HepG2 (cell line): ENCODE results near the gene POPDC2. TPM values are rescaled to one million over a fixed set of nuclear protein-coding genes. Genes with fewer than 3 reads are reported as not detected.

Source experiments
- EED ChIP-seq: sonication (generic); formaldehyde crosslinking; IDR thresholded peaks from 2 replicates; pipeline ENCODE4 v1.5.0; 2020; ENCODE audit warnings: mild to moderate bottlenecking, missing genetic modification reagents
- ESRRA ChIP-seq: sonication (generic); formaldehyde crosslinking; IDR thresholded peaks from 2 replicates; pipeline ENCODE4 v1.5.1; 2020; ENCODE audit warnings: mild to moderate bottlenecking, low read depth, missing genetic modification reagents
- FIP1L1 ChIP-seq: fragments of 200-400 bp; formaldehyde crosslinking; IDR thresholded peaks from 2 replicates; pipeline ENCODE4 v1.6.1; 2018; ENCODE audit warnings: low read depth, mild to moderate bottlenecking, low read length, moderate library complexity, borderline replicate concordance; ENCODE audit not compliant: insufficient read depth
- MYNN ChIP-seq: sonication (generic); formaldehyde crosslinking; IDR thresholded peaks from 2 replicates; pipeline ENCODE4 v1.4.0; 2020; ENCODE audit warnings: mild to moderate bottlenecking, low read depth, missing genetic modification reagents
- SAP130 ChIP-seq: IDR thresholded peaks from 2 replicates; pipeline ENCODE4 v1.6.1; 2016; ENCODE audit warnings: low read depth
- TEAD3 ChIP-seq: optimal IDR thresholded peaks from 2 replicates; pipeline ENCODE3; 2016; ENCODE audit warnings: borderline replicate concordance
- ZNF367 ChIP-seq: sonication (generic); formaldehyde crosslinking; IDR thresholded peaks from 2 replicates; pipeline ENCODE4 v1.4.0; 2020; ENCODE audit warnings: missing genetic modification reagents, borderline replicate concordance
- ZNF598 ChIP-seq: sonication (generic); formaldehyde crosslinking; IDR thresholded peaks from 2 replicates; pipeline ENCODE4 v1.5.1; 2020; ENCODE audit warnings: mild to moderate bottlenecking, missing genetic modification reagents, borderline replicate concordance
- ZNF772 ChIP-seq: sonication (generic); formaldehyde crosslinking; IDR thresholded peaks from 2 replicates; pipeline ENCODE4 v1.5.0; 2020; ENCODE audit warnings: mild to moderate bottlenecking, missing genetic modification reagents
- ZNF788 ChIP-seq: sonication (generic); formaldehyde crosslinking; IDR thresholded peaks from 2 replicates; pipeline ENCODE4 v1.5.0; 2020; ENCODE audit warnings: mild to moderate bottlenecking, missing genetic modification reagents, borderline replicate concordance
- ZSCAN22 ChIP-seq: sonication (generic); formaldehyde crosslinking; IDR thresholded peaks from 2 replicates; pipeline ENCODE4 v1.4.0; 2020; ENCODE audit warnings: mild to moderate bottlenecking, missing genetic modification reagents
- polyA plus RNA-seq, 8 experiments: library from polyadenylated mRNA; depleted of rRNA in 3 of 8; stranded (reverse) in 7 of 8; unstranded in 1 of 8; fragments of >200 nt; fragmentation: Illumina TruSeq in 4 of 8; extraction: Trizol in 4 of 8; gene quantifications; 2 replicates each; pipeline versions ENCODE4 v1.2.1 to v1.2.3, GENCODE V29; 2011 to 2016; ENCODE audit warnings: low read depth in 4 of 8, missing spikeins in 1 of 8, mixed read lengths in 1 of 8; ENCODE audit not compliant: insufficient read depth in 1 of 8
- total RNA-seq, 5 experiments: library from RNA; depleted of rRNA; stranded (reverse); fragments of >200 nt; fragmentation: Illumina TruSeq; extraction: Trizol; gene quantifications; 2 replicates each; pipeline ENCODE4 v1.2.3, GENCODE V29; 2016; ENCODE audit warnings: low read depth in 1 of 5
- TF ChIP-seq, protein P1 (sequence below): sonication (generic); formaldehyde crosslinking; IDR thresholded peaks from 2 replicates; pipeline ENCODE4 v1.8.1; 2023; ENCODE audit warnings: missing genetic modification reagents, mild to moderate bottlenecking, borderline replicate concordance
- TF ChIP-seq, protein P2 (sequence below): sonication (generic); formaldehyde crosslinking; IDR thresholded peaks from 2 replicates; pipeline ENCODE4 v1.5.0; 2020; ENCODE audit warnings: missing genetic modification reagents
- TF ChIP-seq, protein P3 (sequence below): sonication (generic); formaldehyde crosslinking; IDR thresholded peaks from 2 replicates; pipeline ENCODE4 v1.4.0; 2020; ENCODE audit warnings: missing genetic modification reagents, borderline replicate concordance
- TF ChIP-seq, protein P4 (sequence below): IDR thresholded peaks from 2 replicates; pipeline ENCODE4 v1.6.1; 2018; ENCODE audit warnings: missing genetic modification reagents, mild to moderate bottlenecking, missing compliant biosample characterization
- TF ChIP-seq, protein P5 (sequence below): sonication (generic); formaldehyde crosslinking; IDR thresholded peaks from 2 replicates; pipeline ENCODE4 v1.4.0; 2020; ENCODE audit warnings: missing genetic modification reagents

POPDC2 gene
- total and polyA plus RNA-seq, 2 of the 13 experiments (the other 11 are each of a cell fraction or from before 2014, with no cell fraction given): 0.18 to 0.58 TPM

DNA sequence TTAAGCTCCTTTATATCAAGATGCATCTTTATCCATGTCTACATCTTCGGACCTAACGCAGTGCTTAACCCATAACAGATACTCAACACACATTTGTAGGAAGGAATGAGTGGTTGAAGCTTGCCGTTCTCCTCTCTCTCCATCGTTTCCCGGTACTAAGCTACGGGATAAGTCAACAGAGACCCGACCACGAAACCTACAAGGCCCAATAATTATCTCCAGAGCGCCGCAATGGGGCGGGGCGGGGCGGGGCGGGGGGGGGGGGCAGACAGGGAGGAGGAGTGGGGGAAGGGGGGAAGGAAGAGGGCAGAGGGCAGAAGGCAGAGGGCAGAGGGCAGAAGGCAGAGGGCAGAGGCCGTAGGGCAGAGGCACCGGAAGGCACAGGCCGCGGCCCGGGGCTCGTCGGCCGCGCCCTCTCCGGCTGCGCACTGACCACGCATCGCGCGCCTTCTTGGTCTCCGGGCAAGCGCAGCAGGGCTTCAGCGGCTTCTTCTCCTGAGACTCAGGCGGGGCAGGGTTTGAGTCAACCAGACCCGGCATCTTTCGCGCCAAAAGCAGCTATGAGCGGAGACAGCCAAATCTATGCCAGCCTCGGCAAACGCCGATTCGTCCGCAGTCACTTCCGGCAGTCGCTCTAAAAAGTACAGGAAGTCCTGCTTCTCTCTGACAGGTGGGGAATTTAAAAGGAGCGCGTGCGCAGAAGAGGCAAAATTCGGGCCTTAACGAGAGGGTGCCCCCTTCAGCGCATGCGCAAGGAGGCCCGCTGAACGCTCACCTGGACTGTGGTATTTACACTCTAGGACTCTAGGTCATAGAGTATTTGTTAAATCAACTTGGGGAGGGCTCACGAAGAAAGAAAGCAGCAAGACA lies 16.6 kb upstream of the POPDC2 start, which contains the start of gene COX17 (continued):
- TF ChIP-seq, protein P1, sequence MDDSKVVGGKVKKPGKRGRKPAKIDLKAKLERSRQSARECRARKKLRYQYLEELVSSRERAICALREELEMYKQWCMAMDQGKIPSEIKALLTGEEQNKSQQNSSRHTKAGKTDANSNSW (CRISPR knock-in tag): peak; percentile 24; the same call in 1 of the 2 replicates
- TF ChIP-seq, protein P2, sequence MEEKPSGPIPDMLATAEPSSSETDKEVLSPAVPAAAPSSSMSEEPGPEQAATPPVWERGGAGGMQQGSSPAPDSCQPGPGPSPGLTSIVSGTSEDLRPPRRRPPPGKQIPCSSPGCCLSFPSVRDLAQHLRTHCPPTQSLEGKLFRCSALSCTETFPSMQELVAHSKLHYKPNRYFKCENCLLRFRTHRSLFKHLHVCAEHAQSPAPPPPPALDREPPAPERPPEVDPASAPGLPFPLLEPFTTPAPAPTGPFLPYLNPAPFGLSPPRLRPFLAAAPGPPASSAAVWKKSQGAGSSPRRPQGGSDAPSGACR (CRISPR knock-in tag): peak; percentile 58; the same call in 1 of the 2 replicates
- TF ChIP-seq ZNF598 (CRISPR knock-in tag) (peak; percentile 38; the same call in 1 of the 2 replicates), TEAD3 (CRISPR knock-in tag) (peak; percentile 72), SAP130 (CRISPR knock-in tag) (peak; percentile 95), ZNF367 (CRISPR knock-in tag) (peak; percentile 14; the same call in 1 of the 2 replicates), ZNF772 (CRISPR knock-in tag) (peak; percentile 90), ESRRA (peak; percentile 29; the same call in 1 of the 2 replicates), MYNN (no peak), EED (CRISPR knock-in tag) (peak; percentile 66; the same call in 1 of the 2 replicates), FIP1L1 (no peak), ZNF788 (CRISPR knock-in tag) (peak; percentile 94), ZSCAN22 (CRISPR knock-in tag) (no peak)
- TF ChIP-seq, protein P3, sequence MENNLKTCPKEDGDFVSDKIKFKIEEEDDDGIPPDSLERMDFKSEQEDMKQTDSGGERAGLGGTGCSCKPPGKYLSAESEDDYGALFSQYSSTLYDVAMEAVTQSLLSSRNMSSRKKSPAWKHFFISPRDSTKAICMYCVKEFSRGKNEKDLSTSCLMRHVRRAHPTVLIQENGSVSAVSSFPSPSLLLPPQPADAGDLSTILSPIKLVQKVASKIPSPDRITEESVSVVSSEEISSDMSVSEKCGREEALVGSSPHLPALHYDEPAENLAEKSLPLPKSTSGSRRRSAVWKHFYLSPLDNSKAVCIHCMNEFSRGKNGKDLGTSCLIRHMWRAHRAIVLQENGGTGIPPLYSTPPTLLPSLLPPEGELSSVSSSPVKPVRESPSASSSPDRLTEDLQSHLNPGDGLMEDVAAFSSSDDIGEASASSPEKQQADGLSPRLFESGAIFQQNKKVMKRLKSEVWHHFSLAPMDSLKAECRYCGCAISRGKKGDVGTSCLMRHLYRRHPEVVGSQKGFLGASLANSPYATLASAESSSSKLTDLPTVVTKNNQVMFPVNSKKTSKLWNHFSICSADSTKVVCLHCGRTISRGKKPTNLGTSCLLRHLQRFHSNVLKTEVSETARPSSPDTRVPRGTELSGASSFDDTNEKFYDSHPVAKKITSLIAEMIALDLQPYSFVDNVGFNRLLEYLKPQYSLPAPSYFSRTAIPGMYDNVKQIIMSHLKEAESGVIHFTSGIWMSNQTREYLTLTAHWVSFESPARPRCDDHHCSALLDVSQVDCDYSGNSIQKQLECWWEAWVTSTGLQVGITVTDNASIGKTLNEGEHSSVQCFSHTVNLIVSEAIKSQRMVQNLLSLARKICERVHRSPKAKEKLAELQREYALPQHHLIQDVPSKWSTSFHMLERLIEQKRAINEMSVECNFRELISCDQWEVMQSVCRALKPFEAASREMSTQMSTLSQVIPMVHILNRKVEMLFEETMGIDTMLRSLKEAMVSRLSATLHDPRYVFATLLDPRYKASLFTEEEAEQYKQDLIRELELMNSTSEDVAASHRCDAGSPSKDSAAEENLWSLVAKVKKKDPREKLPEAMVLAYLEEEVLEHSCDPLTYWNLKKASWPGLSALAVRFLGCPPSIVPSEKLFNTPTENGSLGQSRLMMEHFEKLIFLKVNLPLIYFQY (CRISPR knock-in tag): peak; percentile 43; the same call in 1 of the 2 replicates
- TF ChIP-seq, protein P4, sequence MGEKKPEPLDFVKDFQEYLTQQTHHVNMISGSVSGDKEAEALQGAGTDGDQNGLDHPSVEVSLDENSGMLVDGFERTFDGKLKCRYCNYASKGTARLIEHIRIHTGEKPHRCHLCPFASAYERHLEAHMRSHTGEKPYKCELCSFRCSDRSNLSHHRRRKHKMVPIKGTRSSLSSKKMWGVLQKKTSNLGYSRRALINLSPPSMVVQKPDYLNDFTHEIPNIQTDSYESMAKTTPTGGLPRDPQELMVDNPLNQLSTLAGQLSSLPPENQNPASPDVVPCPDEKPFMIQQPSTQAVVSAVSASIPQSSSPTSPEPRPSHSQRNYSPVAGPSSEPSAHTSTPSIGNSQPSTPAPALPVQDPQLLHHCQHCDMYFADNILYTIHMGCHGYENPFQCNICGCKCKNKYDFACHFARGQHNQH (CRISPR knock-in tag): 0 out of 2 replicates have a peak, but pooled peaks have one; percentile 50
- TF ChIP-seq, protein P5, sequence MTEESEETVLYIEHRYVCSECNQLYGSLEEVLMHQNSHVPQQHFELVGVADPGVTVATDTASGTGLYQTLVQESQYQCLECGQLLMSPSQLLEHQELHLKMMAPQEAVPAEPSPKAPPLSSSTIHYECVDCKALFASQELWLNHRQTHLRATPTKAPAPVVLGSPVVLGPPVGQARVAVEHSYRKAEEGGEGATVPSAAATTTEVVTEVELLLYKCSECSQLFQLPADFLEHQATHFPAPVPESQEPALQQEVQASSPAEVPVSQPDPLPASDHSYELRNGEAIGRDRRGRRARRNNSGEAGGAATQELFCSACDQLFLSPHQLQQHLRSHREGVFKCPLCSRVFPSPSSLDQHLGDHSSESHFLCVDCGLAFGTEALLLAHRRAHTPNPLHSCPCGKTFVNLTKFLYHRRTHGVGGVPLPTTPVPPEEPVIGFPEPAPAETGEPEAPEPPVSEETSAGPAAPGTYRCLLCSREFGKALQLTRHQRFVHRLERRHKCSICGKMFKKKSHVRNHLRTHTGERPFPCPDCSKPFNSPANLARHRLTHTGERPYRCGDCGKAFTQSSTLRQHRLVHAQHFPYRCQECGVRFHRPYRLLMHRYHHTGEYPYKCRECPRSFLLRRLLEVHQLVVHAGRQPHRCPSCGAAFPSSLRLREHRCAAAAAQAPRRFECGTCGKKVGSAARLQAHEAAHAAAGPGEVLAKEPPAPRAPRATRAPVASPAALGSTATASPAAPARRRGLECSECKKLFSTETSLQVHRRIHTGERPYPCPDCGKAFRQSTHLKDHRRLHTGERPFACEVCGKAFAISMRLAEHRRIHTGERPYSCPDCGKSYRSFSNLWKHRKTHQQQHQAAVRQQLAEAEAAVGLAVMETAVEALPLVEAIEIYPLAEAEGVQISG (CRISPR knock-in tag): peak; percentile 99
